Measurements from ENCODE around the gene THOC1. TPM values are rescaled to one million over a fixed set of nuclear protein-coding genes. Genes with fewer than 3 reads are reported as not detected.

The THOC1 gene
- total and polyA plus RNA-seq, 3 donors from 2014 or later = 41.6 to 82.2 (median 79.7) TPM

DNA sequence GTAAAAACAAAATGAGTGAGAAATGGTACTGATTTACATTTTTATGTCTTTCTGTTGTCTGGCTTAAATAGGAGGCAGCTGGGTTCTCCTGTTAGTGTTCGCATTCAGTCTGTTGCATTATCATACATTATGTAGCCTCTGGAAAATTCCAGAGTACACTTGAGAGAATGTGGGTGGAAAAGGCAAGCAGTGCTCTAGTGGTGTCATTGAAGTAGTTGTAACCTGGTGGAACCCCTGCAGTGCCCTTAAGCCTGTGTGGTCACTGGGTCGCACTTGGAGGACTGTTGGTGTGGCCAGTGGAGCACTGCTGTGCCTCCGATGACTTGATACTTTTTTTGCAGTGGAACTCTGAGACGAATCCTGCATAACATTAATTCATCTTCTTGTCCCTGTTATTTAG is 57.1 kb downstream of the THOC1 start:
- DNase-seq = no peak
- Histone ChIP-seq H3K4me3 (no peak overlapping the region), H3K9me3 (no peaks in the 10 kb centered on the region), H3K4me1 (no peaks in the 10 kb centered on the region), H3K27ac (no peak overlapping the region), H3K36me3 (ENCODE audit: low read depth, missing control alignments) (no peaks in the 10 kb centered on the region), H3K27me3 (no peaks in the 10 kb centered on the region)
- TF ChIP-seq, protein P1, sequence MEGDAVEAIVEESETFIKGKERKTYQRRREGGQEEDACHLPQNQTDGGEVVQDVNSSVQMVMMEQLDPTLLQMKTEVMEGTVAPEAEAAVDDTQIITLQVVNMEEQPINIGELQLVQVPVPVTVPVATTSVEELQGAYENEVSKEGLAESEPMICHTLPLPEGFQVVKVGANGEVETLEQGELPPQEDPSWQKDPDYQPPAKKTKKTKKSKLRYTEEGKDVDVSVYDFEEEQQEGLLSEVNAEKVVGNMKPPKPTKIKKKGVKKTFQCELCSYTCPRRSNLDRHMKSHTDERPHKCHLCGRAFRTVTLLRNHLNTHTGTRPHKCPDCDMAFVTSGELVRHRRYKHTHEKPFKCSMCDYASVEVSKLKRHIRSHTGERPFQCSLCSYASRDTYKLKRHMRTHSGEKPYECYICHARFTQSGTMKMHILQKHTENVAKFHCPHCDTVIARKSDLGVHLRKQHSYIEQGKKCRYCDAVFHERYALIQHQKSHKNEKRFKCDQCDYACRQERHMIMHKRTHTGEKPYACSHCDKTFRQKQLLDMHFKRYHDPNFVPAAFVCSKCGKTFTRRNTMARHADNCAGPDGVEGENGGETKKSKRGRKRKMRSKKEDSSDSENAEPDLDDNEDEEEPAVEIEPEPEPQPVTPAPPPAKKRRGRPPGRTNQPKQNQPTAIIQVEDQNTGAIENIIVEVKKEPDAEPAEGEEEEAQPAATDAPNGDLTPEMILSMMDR (IDR thresholded peaks at IDR 0.05) = no peak
- TF ChIP-seq POLR2A (IDR thresholded peaks at IDR 0.05) = no peak
- intact Hi-C loops (cut with DNase I; ENCODE audit: low total_unique reads) = no loop called here
- WGBS, 2 donors = 94 to 97% methylated on average over 4 of the region's 4 CpGs

DNA sequence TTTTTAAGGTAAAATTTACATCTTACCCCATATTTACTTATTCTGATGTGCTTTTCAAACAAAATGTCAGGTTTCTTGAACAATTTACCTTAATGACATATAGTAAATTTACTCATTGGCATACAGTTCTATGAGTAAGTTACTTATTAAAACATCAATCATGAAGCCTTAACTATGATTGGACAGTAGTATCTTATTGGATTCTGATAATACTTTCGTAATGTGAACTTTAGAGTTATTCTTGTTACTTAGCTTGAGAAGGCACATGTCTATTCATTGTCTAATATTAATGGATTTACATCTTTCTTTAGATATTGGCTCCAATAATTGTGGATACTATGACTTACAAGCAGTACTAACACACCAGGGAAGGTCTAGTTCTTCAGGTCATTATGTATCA is 57.8 kb downstream of the THOC1 start:
- TF ChIP-seq, protein P1 (IDR thresholded peaks at IDR 0.05) = no peak
- TF ChIP-seq POLR2A (IDR thresholded peaks at IDR 0.05) = no peak
- Histone ChIP-seq H3K27me3 (no peaks in the 10 kb centered on the region), H3K4me3 (no peak overlapping the region), H3K9me3 (no peaks in the 10 kb centered on the region), H3K4me1 (no peaks in the 10 kb centered on the region), H3K36me3 (ENCODE audit: low read depth, missing control alignments) (no peaks in the 10 kb centered on the region), H3K27ac (no peak overlapping the region)
- intact Hi-C loops (cut with DNase I; ENCODE audit: low total_unique reads) = no loop called here
- 89 to 92% methylated on average over 1 of the region's 1 CpG for WGBS, 2 donors
- DNase-seq = no peak

DNA sequence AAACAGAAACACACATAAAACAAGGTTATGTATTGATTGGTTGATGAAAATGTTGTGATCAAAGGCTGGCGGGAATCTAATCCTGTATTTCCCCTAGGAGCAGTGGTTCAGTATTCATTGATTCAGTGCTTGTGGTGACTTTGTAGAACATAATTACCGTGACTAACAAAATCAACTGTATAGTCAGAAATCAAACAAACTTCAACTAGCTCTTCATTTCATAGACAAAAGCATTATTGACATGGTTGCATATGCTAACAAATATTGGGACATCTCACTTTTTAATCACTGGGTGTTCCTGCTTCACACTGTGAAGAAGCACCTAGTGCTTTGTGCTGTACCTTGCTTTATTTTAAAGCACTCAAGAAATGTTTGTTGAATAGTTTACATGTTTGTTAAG is 68.1 kb downstream of the THOC1 start:
- H3K4me3 ChIP-seq = no peak overlapping the region
- H3K27ac ChIP-seq = no peak overlapping the region
- no peaks in the 10 kb centered on the region for H3K27me3 ChIP-seq
- intact Hi-C loops (cut with DNase I; ENCODE audit: low total_unique reads) = no loop called here
- no peak for DNase-seq
- no peaks in the 10 kb centered on the region for H3K4me1 ChIP-seq
- no peaks in the 10 kb centered on the region for H3K9me3 ChIP-seq
- TF ChIP-seq, protein P1 (IDR thresholded peaks at IDR 0.05) = no peak
- TF ChIP-seq POLR2A (IDR thresholded peaks at IDR 0.05) = no peak
- no peaks in the 10 kb centered on the region for H3K36me3 ChIP-seq (ENCODE audit: low read depth, missing control alignments)
- WGBS, 2 donors = 97 to 100% methylated on average over 2 of the region's 2 CpGs

DNA sequence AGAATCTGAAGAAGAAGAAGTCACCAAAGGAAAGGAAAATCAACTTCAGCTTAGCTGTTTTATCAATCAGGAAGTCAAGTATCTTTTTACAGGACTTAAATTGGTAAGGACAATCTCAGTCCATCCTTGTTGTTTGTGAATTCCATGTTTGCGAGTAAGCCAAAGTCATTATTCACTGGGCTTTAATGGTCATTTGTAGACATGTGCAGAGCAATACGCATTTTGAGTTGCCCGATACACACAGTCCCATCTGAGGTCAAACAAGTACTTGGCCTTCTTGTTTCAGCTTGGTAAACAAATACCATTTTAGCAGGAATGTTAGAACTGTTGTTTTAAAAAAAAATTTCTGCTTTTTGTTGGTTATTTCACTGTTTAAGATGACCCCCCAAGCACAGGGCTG is 68.6 kb downstream of the THOC1 start:
- DNase-seq = no peak
- Histone ChIP-seq H3K27me3 (no peaks in the 10 kb centered on the region), H3K27ac (no peak overlapping the region), H3K36me3 (ENCODE audit: low read depth, missing control alignments) (no peaks in the 10 kb centered on the region), H3K4me3 (no peak overlapping the region), H3K4me1 (no peaks in the 10 kb centered on the region), H3K9me3 (no peaks in the 10 kb centered on the region)
- WGBS, 2 donors = 95 to 100% methylated on average over 3 of the region's 3 CpGs
- intact Hi-C loops (cut with DNase I; ENCODE audit: low total_unique reads) = no loop called here
- TF ChIP-seq, protein P1 (IDR thresholded peaks at IDR 0.05) = no peak
- no peak for TF ChIP-seq POLR2A (IDR thresholded peaks at IDR 0.05)

DNA sequence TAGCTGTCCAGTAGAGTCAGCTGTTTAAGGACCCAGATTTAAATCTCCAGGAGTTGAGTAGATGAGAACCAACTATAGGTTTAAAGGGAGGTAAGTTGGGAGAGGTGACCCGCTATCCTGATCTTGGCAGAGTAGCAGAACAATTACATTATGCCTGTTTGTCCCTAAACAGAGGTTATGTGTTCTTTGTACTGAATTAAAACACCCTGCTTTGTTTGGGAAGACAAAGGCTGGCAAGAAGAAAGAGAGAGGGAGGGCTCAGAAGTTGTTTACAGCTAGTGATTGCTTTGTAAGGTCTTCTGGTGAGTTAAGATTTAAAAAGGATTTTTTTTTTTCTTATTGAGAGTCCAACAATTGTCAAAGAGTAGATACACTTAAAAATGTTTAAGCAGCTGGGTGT is 72.2 kb downstream of the THOC1 start:
- WGBS, 2 donors = 90 to 100% methylated on average over 1 of the region's 1 CpG
- Histone ChIP-seq H3K27ac (no peak overlapping the region), H3K4me1 (no peaks in the 10 kb centered on the region), H3K4me3 (no peak overlapping the region), H3K27me3 (no peaks in the 10 kb centered on the region), H3K9me3 (no peaks in the 10 kb centered on the region), H3K36me3 (ENCODE audit: low read depth, missing control alignments) (no peaks in the 10 kb centered on the region)
- TF ChIP-seq, protein P1 (IDR thresholded peaks at IDR 0.05) = no peak
- DNase-seq = no peak
- intact Hi-C loops (cut with DNase I; ENCODE audit: low total_unique reads) = no loop called here
